ENCODE data around the gene TOP3A.

DNA sequence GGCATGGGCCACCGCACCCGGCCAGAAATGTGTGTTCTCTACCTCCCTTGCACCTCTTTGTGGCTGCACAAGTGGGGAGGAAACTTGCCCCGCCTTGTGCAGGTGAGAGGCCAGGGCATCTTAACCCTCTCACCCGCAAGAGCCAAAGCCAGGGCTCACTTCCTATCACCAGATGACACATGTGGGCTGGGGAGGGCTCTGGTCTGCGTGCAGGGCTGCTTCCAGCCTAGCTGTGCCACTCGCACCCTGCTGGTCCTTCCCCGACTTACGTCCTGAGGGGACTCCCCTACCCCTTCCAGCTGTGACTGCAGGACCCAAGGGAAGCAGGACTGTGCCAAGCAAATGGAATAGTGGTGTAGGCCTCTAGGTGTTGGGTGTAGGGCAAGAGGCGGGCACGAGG, 47.4 kb downstream of the TOP3A start:
- TF ChIP-seq, protein P1, sequence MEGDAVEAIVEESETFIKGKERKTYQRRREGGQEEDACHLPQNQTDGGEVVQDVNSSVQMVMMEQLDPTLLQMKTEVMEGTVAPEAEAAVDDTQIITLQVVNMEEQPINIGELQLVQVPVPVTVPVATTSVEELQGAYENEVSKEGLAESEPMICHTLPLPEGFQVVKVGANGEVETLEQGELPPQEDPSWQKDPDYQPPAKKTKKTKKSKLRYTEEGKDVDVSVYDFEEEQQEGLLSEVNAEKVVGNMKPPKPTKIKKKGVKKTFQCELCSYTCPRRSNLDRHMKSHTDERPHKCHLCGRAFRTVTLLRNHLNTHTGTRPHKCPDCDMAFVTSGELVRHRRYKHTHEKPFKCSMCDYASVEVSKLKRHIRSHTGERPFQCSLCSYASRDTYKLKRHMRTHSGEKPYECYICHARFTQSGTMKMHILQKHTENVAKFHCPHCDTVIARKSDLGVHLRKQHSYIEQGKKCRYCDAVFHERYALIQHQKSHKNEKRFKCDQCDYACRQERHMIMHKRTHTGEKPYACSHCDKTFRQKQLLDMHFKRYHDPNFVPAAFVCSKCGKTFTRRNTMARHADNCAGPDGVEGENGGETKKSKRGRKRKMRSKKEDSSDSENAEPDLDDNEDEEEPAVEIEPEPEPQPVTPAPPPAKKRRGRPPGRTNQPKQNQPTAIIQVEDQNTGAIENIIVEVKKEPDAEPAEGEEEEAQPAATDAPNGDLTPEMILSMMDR (IDR thresholded peaks at IDR 0.05), result no peak
- TF ChIP-seq EZH2phosphoT487 (IDR thresholded peaks at IDR 0.05), result no peak
- no peak for TF ChIP-seq EZH2 (IDR thresholded peaks at IDR 0.05)
